ENCODE results near the gene TMEM37. TPM values are rescaled to one million over a fixed set of nuclear protein-coding genes. Genes with fewer than 3 reads are reported as not detected.

The TMEM37 gene
- total RNA-seq, 2 donors from 2014 or later: 1.7 to 6.8 TPM

DNA sequence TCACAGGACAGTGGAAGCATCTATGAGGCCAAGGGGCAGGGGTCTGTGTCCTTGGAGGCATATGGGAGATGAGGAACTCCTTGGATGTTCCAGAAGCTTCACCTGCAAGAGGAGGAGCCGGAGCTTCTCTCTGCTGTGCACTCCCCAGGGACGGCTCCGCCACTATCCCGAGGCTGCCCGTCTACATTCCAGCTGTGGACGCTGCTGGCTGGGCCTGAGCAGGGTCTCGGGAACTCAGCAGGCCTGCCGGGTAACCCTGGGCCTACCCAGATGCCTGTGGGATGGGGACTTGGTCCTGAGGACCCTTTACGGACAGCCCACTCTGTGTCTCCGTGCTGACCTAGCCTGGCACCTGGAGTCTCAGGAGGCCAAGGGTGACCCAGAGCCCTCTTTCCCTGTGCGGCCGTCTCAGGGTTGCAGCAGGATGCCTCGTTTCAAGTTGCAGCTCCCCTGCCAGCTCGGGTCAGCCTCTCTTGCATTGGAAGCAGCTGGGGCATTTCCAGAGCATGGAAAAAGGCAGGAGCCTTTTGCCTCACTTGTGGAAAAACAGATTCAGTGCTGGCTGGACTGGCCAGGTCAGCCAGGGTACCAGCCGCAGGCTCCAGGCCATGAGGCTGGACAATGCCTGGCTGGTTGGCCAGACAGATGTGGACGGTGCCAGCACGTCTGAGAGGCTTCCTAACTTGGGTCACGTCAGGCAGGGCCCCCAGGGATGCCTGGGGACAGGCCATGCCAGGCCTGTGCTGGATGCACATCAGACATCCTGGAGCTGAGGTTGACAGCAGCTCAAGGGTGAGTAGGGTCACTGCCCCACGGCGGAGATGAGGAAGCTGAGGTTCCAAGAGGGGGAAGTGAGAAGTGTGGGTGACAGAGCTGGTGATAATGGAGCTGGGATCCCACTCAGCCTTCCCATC is 51.1 kb downstream of the TMEM37 start:
- no peak for TF ChIP-seq POLR2A (IDR thresholded peaks at IDR 0.05)
- TF ChIP-seq, protein P1, sequence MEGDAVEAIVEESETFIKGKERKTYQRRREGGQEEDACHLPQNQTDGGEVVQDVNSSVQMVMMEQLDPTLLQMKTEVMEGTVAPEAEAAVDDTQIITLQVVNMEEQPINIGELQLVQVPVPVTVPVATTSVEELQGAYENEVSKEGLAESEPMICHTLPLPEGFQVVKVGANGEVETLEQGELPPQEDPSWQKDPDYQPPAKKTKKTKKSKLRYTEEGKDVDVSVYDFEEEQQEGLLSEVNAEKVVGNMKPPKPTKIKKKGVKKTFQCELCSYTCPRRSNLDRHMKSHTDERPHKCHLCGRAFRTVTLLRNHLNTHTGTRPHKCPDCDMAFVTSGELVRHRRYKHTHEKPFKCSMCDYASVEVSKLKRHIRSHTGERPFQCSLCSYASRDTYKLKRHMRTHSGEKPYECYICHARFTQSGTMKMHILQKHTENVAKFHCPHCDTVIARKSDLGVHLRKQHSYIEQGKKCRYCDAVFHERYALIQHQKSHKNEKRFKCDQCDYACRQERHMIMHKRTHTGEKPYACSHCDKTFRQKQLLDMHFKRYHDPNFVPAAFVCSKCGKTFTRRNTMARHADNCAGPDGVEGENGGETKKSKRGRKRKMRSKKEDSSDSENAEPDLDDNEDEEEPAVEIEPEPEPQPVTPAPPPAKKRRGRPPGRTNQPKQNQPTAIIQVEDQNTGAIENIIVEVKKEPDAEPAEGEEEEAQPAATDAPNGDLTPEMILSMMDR (IDR thresholded peaks at IDR 0.05): no peak
- TF ChIP-seq POLR2AphosphoS5 (IDR thresholded peaks at IDR 0.05): no peak
- H3K27me3 ChIP-seq (replicated peaks; ENCODE audit: insufficient read depth): no peaks in the 10 kb centered on the region
- intact Hi-C loops (cut with DNase I): no loop called here
- no peak for DNase-seq (ENCODE audit: low spot score)
- H3K27ac ChIP-seq: no peak overlapping the region
- no peaks in the 10 kb centered on the region for H3K4me1 ChIP-seq (replicated peaks)
- no peaks in the 10 kb centered on the region for H3K9me3 ChIP-seq
- H3K36me3 ChIP-seq: no peaks in the 10 kb centered on the region
- 70% methylated on average over 20 of the region's 20 CpGs for WGBS
- no peak overlapping the region for H3K4me3 ChIP-seq

DNA sequence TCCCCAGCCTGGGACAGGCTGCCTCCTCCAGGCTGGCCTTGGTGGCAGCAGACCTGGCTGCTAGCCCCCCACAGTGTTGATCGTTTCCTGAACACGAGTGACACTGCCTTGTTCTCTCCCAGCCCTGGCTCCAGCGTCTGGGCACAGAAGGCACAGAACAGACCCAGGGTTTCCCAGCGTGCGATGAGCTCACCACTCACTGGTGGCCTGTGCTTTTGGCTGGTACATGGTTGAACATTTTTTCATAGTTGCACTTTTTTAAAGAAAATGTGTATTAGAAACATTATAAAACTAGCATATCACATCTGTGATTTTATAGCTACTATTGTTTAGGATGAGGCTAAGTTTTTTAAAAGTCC is 51.7 kb downstream of the TMEM37 start:
- Histone ChIP-seq H3K4me3 (no peak overlapping the region), H3K4me1 (replicated peaks) (no peaks in the 10 kb centered on the region), H3K36me3 (no peaks in the 10 kb centered on the region), H3K27me3 (replicated peaks; ENCODE audit: insufficient read depth) (no peaks in the 10 kb centered on the region), H3K9me3 (no peaks in the 10 kb centered on the region), H3K27ac (no peak overlapping the region)
- no peak for DNase-seq (ENCODE audit: low spot score)
- intact Hi-C loops (cut with DNase I): no loop called here
- 78% methylated on average over 5 of the region's 5 CpGs for WGBS
- TF ChIP-seq, protein P1 (IDR thresholded peaks at IDR 0.05): no peak
- TF ChIP-seq POLR2A (IDR thresholded peaks at IDR 0.05): no peak
- no peak for TF ChIP-seq POLR2AphosphoS5 (IDR thresholded peaks at IDR 0.05)

DNA sequence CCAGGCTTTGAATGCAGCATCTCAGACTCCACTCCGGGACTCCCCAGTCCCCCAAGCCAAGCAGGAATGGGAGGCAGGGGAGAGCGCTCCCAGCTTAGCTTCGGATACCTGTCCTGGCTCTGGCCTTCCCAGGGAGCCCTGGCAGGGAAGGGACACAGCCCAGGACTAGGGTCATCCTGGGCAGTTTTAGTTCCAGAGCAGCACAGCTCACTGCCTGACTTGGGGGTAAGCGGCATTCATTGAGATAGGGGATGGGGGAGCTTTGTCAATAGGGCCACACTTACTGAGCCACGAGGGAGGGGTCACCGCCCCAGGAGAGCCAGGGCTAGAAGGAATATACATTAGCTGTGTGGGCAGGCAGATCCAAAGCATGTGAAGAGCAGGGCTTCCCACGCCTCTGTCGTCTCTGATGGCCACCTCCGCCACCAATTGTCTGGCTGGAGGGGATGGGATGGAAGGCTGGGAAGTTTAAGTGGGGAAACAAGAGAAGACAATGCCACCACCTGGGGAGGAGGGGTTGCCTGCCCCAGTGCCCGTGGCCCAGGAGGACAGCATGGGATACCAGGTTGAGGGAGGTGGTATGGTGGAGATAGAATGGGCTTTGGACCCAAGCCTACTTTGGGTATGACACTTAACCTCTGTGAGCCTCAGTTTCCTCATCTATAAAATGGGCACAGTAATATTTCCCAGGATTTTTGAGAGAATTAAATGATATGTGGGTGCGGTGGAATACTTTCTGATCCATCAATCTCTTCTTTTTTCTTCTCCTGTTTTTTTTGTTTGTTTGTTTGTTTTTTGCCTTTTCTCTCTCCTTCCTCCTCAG is 52.5 kb downstream of the TMEM37 start:
- intact Hi-C loops (cut with DNase I): no loop called here
- TF ChIP-seq POLR2A (IDR thresholded peaks at IDR 0.05): no peak
- TF ChIP-seq, protein P1 (IDR thresholded peaks at IDR 0.05): no peak
- no peak for TF ChIP-seq POLR2AphosphoS5 (IDR thresholded peaks at IDR 0.05)
- no peak overlapping the region for H3K4me3 ChIP-seq
- H3K4me1 ChIP-seq (replicated peaks): no peaks in the 10 kb centered on the region
- no peaks in the 10 kb centered on the region for H3K36me3 ChIP-seq
- no peaks in the 10 kb centered on the region for H3K27me3 ChIP-seq (replicated peaks; ENCODE audit: insufficient read depth)
- DNase-seq (ENCODE audit: low spot score): no peak
- H3K9me3 ChIP-seq: no peaks in the 10 kb centered on the region
- 91% methylated on average over 9 of the region's 11 CpGs for WGBS
- no peak overlapping the region for H3K27ac ChIP-seq

DNA sequence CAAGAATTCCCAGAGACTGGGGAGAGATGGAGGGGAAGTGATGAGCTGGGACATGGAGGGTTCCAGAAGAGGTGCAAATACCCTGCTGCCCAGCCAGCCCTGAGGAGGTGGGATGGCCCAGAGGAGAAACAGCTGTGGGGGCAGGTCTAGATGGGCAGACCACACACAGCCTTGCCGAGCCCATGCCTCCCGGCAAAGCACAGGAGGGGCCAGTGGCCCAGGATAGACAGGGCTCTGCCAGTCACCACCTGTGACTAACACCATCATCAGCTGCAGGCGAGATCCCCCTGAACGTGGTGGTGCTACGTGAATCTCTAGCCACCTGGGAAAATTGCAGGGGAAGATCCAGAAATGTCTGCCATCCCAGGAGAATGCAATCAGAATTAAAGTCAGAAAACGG is 53.2 kb downstream of the TMEM37 start:
- no peaks in the 10 kb centered on the region for H3K4me1 ChIP-seq (replicated peaks)
- H3K36me3 ChIP-seq: no peaks in the 10 kb centered on the region
- no peaks in the 10 kb centered on the region for H3K9me3 ChIP-seq
- intact Hi-C loops (cut with DNase I): no loop called here
- H3K27ac ChIP-seq: no peak overlapping the region
- H3K4me3 ChIP-seq: no peak overlapping the region
- no peak for TF ChIP-seq POLR2A (IDR thresholded peaks at IDR 0.05)
- no peak for TF ChIP-seq POLR2AphosphoS5 (IDR thresholded peaks at IDR 0.05)
- TF ChIP-seq, protein P1 (IDR thresholded peaks at IDR 0.05): no peak
- 54% methylated on average over 6 of the region's 6 CpGs for WGBS
- DNase-seq (ENCODE audit: low spot score): no peak
- no peaks in the 10 kb centered on the region for H3K27me3 ChIP-seq (replicated peaks; ENCODE audit: insufficient read depth)
